GM19395 (cell line): Measurements from ENCODE around the gene IDI2.

Experiments used
- ATAC-seq: cut with Tn5 transposase; IDR thresholded peaks from one replicate; pipeline ENCODE4 v1.9.1; 2021; ENCODE audit warnings: mild to moderate bottlenecking, moderate library complexity; ENCODE audit not compliant: unreplicated experiment

The IDI2 gene

DNA sequence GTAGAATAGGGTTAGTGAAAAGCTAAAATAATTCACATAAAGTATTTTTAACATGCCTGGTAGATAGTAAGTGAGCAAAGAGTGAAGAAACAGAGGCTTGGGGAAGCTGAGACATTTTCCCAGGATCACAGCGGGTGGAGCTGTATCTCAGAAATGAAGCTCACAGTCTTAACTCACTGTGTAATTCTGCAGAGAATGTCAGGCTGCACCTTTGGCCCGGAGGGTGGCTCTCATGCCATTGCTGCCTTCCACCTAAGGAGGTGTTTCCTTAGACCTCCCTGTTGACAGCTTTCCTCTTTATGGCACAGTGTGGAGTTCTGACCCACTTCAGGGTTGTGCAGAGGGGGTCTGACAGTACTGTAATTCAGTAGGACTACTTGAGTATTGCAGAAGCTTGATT is 40.3 kb downstream of the IDI2 start:
- no peak for ATAC-seq

DNA sequence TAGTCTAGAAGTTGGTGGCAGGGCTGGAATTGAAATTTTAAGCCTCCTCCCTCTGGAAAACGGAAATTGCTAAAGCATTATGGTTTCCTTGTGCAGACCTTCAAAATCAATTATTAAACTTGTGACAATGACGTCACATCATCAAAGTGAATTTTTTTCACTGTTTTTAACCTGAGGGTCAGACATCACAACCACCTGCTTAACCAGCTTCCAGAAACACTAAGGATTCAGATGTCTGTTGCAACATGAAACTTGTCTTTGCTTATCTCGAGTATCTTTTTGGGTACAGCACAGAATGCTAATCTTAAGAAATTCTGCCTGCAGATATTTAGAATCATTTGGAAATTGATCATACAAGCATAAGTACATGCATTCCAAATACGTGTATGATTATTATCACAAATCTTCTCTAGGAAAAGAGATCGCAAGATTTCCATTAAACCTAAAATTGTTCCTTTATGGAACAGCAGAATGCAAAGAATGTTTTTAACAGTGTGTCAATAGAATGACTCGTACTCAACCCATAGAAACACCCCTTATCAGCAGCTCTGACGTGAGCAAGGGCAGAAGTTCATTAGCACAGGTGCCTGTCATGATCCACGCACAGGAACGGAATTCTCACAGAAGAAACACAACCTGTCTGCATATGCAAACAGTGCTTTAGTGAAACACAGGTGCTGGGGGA is 41.5 kb downstream of the IDI2 start:
- ATAC-seq, result no peak

DNA sequence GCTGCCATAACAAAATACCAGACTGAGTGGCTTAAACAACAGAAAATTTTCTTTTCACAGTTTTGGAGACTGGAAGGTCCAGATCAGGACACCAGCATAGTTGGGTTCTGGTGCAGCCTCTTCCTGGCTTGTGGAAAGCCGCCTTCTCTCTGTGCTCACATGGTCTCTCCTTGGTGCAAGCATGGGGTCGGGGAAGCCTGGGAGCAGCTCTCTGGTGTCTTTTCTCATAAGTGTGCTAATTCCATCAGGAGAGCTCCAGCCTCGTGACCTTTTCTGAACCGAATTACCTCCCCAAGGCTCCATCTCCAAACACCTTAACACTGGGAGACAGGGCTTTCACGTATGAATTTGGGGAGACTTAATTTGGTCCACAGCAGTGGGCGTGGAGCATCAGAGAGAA is 42.3 kb downstream of the IDI2 start:
- no peak for ATAC-seq

DNA sequence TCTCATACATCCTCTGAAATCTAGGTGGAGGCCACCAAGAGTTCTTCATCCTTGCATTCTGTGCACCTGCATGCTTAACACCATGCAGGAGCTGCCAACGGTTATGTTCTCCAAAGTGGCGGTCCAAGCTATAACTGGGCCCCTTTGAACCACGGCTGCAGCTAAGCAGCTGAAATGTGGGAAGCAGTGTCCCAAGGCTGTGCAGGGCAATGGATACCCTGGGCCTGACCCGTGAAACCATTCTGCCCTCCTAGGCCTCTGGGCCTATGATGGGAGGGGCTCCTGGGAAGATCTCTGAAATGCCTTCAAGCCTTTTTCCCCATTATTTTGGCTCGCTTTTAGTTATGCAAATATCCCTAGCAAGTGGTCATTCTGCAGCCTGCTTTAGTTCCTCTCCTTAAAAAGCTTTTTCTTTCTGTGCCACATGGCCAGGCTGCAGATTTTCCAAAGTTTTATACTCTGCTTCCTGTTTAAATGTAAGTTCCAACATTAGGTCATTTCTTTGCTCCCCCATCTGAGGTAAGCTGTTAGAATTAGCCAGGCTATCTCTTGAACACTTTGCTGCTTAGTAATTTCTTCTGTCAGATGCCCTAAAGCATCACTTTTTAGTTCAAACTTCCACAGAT is 45.1 kb downstream of the IDI2 start:
- no peak for ATAC-seq

DNA sequence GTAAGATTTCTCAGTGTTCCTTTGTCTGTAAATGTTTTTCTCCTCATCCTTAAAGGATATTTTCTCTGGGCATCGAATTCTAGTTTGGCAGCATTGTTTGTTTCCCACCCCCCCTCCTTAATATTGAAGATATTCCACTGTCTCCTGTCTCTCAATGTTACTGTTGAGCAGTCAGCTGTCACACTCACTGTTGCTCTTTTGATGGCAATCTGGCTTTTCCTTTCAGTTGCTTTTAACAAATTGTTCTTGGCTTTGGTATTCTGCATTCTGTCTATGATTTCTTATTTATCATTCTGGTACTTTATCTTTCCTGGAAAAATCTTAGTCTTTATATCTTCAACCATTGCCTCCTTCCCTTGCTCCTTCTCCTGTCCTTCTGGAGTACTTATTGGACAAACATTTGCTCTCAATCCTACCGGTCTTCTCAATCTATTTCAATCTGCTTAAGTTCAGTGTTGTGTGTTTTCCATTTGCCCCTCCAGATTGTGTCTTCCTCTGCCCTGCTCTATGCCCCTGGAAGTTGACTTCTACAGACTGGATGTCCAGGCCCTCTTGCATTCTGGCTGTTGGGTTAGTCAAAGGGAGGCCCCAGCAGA is 46.7 kb downstream of the IDI2 start:
- ATAC-seq, result no peak

DNA sequence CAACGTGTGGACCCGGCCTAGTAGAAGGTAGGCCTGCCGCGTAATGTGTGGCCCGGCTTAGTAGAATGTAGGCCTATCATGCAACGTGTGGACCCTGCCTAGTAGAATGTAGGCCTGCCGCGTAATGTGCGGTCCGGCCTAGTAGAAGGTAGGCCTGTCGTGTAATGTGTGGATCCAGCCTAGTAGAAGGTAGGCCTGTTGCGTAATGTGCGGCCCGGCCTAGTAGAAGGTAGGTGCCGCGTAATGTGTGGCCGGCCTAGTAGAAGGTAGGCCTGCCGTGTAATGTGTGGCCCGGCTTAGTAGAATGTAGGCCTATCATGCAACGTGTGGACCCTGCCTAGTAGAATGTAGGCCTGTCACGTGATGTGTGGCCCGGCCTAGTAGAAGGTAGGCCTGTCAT is 49.3 kb downstream of the IDI2 start:
- no peak for ATAC-seq

DNA sequence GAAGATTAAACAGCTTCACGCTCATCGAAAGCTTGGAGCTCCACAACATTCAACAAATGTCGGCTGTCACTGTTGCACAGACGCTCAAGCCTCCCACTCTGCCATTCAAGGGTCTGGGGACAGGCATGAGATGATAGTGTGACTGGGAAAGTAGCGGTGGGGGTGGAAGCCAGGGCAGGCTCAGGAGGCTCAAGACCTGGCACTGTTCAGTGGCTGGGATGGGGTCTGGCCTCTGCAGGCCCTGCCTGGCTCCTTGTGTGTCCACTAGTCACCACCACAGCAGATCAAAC is 50.9 kb downstream of the IDI2 start:
- ATAC-seq, result no peak

DNA sequence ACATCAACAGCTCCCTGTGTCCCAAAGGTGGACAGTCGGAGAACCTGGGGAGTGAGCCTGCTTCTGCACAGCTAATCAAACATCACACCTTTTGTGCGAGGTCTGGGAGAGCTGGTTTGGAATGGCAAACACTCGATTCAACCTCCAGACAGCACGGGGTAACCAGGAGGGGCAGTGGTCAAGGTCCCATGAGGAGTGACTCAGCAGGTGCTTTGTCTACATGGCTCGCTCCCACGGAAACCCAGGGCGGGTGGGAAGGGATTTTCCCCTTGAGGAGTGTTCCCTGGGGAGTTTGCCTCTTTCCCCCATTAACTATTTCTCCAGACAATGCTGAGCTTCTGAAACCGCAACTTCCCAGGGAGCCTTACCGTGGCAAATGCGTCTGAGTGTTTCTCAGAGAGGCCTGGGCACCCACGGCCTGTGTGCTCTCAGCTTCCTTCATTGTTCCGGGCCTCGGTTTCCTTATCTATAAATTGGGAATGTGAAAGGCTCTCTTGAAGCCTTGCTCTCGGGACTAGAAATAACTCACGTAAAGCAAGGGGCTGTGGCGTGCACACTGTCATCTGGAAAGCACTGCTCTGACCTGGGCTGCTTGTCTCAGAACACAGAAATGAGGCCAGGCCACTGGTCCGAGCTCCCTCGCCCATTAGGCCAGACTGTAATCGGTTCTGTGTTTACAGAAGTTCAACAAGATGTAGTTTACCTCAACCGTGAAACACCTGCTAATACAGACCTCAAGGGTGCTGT is 51.4 kb downstream of the IDI2 start:
- ATAC-seq, result no peak

DNA sequence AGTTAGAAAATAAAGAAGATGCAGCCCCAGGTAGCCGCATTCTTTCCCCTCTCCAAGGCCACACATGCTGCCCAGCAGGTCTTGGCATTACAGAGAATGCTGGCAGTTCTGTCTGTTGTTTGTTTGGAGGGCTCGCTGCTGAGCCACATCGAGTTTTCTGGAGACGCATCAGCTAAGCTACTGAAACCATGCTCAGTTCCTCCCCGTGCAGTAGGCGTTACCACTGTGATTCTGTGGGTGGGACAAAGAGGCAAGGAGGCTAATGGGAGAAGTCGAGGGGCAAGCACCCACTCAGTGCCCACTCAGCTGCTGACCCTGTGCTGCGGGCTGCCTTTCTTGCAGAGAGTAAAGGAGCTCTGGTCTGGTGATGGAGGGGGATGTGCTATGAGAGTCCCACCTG is 52.9 kb downstream of the IDI2 start:
- no peak for ATAC-seq

DNA sequence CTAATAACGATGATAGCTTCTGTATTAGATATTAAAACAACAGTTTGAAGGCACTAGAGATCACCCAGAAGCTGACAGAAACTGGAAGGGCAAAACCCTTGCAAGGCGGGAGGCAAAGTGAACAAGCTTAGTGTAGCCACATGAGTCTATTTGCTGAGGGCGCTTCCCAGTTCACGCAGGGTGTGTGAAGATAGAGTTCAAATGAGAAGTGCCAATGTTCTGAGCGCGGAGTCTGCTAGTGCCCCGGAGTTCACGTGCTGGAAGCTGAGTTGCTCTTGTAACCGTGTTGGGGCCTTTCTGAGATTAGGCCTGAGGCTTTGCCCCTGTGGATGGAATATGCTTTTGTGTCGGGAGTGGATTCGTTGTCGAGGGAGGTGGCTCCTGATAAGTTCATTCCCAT is 54.0 kb downstream of the IDI2 start:
- no peak for ATAC-seq

DNA sequence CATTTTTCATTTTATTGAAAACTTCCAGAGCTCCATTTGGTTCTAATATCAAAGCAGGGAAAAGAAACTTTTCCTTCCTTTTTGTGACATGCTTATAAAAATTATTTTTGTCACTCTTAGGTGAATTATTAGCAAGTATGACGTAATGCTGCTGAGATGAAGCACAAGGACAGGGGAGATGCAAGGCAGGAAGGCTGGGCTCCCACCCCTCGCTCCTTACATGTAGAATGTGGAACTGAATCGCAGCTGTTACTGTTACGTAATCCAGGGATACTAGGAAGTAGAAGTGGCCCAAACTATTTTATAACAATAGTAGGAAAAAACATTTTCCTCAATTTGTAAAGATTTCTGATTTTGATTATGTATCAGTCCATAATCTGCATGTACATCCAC is 54.5 kb downstream of the IDI2 start:
- ATAC-seq, result no peak

DNA sequence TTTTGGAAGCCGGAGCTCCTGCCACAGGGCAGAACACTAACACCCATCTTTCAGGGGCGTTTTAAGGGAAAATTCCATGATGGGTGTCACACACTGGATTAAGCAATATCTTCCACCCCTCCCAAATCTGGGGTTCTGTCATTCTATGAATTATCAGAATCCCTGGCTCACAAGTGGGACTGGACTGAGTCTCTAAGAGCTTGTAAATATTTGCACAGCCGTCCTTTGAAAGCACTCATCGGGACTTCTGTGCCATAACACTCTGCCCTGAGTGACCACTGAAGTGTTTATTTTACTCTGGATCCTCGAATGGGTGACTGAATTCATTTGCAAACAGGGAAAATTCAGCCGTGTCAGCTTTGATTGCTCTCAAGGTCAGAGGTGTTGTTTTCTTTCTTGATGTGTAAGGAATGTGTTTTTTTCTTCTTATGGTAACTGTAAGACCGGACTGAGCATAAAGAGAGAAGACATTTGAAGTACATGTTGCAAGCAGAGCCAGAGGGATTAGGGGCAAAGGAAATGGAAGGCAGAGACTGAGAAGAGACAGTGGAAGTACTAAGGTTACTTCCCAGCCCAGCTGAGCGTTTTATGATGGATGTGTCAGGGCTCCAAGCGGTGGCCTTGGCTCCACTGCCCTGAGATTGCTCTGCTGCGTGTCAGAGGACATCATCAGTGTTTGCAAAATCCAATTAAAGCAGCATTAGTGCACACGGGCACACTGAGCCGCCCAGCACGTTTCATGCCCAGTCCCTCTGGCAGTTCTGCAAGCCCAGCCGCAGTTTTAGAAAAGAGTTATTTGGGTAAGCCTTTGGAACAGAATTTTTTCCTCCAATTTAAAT is 55.1 kb downstream of the IDI2 start:
- ATAC-seq, result no peak

DNA sequence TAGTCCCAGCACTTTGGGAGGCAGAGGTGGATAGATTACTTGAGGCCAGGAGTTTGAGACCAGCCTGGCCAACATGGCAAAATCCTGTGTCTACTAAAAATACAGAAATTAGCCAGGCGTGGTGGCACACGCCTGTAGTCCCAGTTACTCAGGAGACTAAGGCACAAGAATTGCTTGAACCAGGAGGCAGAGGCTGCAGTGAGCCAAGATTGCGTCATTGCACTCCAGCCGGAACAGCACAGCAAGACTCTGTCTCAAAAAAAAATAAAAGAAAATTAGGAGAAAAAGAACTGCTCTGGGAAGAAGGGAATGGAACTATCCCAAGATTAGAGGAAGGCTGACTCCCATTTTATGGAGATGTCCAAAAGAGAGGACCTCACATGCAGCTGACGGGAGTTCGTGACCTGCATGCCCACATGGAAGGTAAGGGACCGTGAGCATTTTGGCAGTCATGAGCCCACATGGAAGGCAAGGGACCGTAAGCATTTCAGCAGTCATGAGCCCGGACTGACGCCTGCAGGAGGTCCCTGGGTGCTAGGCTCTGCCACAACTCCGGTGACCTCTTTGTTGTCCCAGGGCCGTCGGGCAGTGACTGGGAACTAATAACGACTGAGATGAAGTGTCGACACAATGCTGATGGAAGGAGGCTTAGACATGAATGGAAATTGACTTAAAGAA is 56.0 kb downstream of the IDI2 start:
- no peak for ATAC-seq
